ENCODE data around the gene DLGAP4. TPM values are rescaled to one million over a fixed set of nuclear protein-coding genes. Genes with fewer than 3 reads are reported as not detected.

DLGAP4 gene
- total and polyA plus RNA-seq, 2 of the 13 experiments (the other 11 are each of a cell fraction or from before 2014, with no cell fraction given), result 15.2 to 26.7 TPM

DNA sequence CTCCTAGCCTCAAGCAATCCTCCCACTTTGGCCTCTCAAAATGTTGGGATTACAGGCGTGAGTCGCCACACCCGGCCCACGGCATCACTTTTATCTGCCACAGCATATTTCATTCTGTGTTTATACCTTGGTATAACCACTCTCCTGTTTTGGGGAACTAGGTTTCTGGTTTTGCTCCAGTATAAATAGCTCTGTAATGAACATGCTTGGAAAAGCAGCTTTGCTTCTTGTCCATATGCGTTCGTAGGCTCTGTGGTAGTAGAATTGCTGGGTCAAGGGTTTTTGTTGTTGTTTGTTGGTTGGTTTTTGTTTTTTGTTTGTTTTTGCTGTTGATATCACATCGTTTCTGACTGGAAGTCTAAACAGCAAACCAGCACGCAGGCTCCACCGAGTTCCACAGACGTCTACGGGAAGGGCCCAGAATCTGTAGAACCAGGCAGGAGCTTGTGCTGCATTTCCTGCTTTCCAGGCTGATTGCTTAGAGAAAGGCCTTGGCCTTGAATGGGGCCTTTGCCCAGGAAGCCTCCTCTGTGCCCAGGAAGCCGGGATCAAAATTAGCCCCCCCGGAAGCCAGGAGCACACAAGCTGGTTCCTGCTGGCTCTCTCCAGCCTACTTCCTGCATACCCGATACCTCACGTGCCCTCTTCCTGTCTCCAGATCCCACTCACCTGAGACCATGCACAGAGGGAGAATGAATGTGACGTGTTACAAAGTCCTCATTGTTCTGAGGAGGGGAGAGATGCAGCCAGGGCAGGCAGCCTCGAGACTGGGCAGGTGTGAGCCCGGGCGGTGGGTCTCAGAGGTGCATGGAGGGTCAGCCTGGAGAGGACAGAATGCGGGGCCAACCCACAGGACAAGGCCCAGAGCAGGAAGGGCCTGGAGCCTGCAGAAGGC, 35.1 kb upstream of the DLGAP4 start (continued):
- TF ChIP-seq, protein P1, sequence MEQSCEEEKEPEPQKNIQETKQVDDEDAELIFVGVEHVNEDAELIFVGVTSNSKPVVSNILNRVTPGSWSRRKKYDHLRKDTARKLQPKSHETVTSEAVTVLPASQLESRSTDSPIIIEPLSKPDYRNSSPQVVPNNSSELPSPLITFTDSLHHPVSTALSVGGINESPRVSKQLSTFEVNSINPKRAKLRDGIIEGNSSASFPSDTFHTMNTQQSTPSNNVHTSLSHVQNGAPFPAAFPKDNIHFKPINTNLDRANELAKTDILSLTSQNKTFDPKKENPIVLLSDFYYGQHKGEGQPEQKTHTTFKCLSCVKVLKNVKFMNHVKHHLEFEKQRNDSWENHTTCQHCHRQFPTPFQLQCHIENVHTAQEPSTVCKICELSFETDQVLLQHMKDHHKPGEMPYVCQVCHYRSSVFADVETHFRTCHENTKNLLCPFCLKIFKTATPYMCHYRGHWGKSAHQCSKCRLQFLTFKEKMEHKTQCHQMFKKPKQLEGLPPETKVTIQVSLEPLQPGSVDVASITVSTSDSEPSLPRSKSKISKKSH (CRISPR knock-in tag; IDR thresholded peaks at IDR 0.05; ENCODE audit: borderline replicate concordance), result peak; percentile 84; the same call in 1 of the 2 replicates
- no peak for TF ChIP-seq ZNF460 (CRISPR knock-in tag; IDR thresholded peaks at IDR 0.05; ENCODE audit: borderline replicate concordance)
- TF ChIP-seq, protein P2, sequence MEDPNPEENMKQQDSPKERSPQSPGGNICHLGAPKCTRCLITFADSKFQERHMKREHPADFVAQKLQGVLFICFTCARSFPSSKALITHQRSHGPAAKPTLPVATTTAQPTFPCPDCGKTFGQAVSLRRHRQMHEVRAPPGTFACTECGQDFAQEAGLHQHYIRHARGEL (CRISPR knock-in tag; IDR thresholded peaks at IDR 0.05), result no peak
- TF ChIP-seq, protein P3, sequence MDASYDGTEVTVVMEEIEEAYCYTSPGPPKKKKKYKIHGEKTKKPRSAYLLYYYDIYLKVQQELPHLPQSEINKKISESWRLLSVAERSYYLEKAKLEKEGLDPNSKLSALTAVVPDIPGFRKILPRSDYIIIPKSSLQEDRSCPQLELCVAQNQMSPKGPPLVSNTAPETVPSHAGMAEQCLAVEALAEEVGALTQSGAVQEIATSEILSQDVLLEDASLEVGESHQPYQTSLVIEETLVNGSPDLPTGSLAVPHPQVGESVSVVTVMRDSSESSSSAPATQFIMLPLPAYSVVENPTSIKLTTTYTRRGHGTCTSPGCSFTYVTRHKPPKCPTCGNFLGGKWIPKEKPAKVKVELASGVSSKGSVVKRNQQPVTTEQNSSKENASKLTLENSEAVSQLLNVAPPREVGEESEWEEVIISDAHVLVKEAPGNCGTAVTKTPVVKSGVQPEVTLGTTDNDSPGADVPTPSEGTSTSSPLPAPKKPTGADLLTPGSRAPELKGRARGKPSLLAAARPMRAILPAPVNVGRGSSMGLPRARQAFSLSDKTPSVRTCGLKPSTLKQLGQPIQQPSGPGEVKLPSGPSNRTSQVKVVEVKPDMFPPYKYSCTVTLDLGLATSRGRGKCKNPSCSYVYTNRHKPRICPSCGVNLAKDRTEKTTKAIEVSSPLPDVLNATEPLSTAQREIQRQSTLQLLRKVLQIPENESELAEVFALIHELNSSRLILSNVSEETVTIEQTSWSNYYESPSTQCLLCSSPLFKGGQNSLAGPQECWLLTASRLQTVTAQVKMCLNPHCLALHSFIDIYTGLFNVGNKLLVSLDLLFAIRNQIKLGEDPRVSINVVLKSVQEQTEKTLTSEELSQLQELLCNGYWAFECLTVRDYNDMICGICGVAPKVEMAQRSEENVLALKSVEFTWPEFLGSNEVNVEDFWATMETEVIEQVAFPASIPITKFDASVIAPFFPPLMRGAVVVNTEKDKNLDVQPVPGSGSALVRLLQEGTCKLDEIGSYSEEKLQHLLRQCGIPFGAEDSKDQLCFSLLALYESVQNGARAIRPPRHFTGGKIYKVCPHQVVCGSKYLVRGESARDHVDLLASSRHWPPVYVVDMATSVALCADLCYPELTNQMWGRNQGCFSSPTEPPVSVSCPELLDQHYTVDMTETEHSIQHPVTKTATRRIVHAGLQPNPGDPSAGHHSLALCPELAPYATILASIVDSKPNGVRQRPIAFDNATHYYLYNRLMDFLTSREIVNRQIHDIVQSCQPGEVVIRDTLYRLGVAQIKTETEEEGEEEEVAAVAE (CRISPR knock-in tag; IDR thresholded peaks at IDR 0.05; ENCODE audit: borderline replicate concordance), result no peak
- TF ChIP-seq TMF1 (CRISPR knock-in tag; IDR thresholded peaks at IDR 0.05; ENCODE audit: low read depth), result peak; percentile 55; the same call in 1 of the 2 replicates
- TF ChIP-seq, protein P4, sequence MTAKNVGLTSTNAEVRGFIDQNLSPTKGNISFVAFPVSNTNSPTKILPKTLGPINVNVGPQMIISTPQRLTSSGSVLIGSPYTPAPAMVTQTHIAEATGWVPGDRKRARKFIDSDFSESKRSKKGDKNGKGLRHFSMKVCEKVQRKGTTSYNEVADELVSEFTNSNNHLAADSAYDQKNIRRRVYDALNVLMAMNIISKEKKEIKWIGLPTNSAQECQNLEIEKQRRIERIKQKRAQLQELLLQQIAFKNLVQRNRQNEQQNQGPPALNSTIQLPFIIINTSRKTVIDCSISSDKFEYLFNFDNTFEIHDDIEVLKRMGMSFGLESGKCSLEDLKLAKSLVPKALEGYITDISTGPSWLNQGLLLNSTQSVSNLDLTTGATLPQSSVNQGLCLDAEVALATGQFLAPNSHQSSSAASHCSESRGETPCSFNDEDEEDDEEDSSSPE (CRISPR knock-in tag; IDR thresholded peaks at IDR 0.05), result no peak
- TF ChIP-seq, protein P5, sequence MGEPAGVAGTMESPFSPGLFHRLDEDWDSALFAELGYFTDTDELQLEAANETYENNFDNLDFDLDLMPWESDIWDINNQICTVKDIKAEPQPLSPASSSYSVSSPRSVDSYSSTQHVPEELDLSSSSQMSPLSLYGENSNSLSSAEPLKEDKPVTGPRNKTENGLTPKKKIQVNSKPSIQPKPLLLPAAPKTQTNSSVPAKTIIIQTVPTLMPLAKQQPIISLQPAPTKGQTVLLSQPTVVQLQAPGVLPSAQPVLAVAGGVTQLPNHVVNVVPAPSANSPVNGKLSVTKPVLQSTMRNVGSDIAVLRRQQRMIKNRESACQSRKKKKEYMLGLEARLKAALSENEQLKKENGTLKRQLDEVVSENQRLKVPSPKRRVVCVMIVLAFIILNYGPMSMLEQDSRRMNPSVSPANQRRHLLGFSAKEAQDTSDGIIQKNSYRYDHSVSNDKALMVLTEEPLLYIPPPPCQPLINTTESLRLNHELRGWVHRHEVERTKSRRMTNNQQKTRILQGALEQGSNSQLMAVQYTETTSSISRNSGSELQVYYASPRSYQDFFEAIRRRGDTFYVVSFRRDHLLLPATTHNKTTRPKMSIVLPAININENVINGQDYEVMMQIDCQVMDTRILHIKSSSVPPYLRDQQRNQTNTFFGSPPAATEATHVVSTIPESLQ (CRISPR knock-in tag; conservative IDR thresholded peaks at IDR 0.05), result no peak
- TF ChIP-seq ZNF75D (CRISPR knock-in tag; IDR thresholded peaks at IDR 0.05; ENCODE audit: borderline replicate concordance), result no peak
- TF ChIP-seq XBP1 (CRISPR knock-in tag; IDR thresholded peaks at IDR 0.05), result no peak
- TF ChIP-seq, protein P6, sequence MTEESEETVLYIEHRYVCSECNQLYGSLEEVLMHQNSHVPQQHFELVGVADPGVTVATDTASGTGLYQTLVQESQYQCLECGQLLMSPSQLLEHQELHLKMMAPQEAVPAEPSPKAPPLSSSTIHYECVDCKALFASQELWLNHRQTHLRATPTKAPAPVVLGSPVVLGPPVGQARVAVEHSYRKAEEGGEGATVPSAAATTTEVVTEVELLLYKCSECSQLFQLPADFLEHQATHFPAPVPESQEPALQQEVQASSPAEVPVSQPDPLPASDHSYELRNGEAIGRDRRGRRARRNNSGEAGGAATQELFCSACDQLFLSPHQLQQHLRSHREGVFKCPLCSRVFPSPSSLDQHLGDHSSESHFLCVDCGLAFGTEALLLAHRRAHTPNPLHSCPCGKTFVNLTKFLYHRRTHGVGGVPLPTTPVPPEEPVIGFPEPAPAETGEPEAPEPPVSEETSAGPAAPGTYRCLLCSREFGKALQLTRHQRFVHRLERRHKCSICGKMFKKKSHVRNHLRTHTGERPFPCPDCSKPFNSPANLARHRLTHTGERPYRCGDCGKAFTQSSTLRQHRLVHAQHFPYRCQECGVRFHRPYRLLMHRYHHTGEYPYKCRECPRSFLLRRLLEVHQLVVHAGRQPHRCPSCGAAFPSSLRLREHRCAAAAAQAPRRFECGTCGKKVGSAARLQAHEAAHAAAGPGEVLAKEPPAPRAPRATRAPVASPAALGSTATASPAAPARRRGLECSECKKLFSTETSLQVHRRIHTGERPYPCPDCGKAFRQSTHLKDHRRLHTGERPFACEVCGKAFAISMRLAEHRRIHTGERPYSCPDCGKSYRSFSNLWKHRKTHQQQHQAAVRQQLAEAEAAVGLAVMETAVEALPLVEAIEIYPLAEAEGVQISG (CRISPR knock-in tag; IDR thresholded peaks at IDR 0.05), result peak; percentile 86
- no peak for TF ChIP-seq ZFP36L2 (CRISPR knock-in tag; IDR thresholded peaks at IDR 0.05)
- no peak for TF ChIP-seq RARG (CRISPR knock-in tag; IDR thresholded peaks at IDR 0.05; ENCODE audit: low read depth)
- TF ChIP-seq KAT2B (IDR thresholded peaks at IDR 0.05; ENCODE audit: borderline replicate concordance, low read depth, low read length), result no peak
- no peak for TF ChIP-seq ZNF225 (CRISPR knock-in tag; IDR thresholded peaks at IDR 0.05)
- TF ChIP-seq CCDC6 (CRISPR knock-in tag; IDR thresholded peaks at IDR 0.05), result no peak

Measured in HepG2 (cell line).